IMR-90 (cell line): Measurements from ENCODE around the gene TEX264. TPM values are rescaled to one million over a fixed set of nuclear protein-coding genes. Genes with fewer than 3 reads are reported as not detected.

Source experiments
- ATAC-seq: fragments of 200-7000 bp; cut with Tn5 transposase; 2 replicates; pipeline ENCODE4 v1.9.1; 2020; ENCODE audit warnings: low read depth, mild to moderate bottlenecking, moderate library complexity
- BruUV-seq: library from RNA; stranded (reverse); fragments of 400-500 nt; replicated peaks from 2 replicates; lab custom pipeline; 2021; lab: Mats Ljungman, UMichigan
- CTCF ChIA-PET: fragments of 300-600 bp; formaldehyde crosslinking; extraction: SDS; loops from one replicate; lab custom pipeline; 2021; ENCODE audit warnings: antibody characterized with exemption; lab: Yijun Ruan, JAX
- POLR2A ChIA-PET: fragments of 300-600 bp; sonication (Branson Sonifier 250); formaldehyde crosslinking; loops from one replicate; lab custom pipeline; 2022; ENCODE audit warnings: antibody characterized with exemption; ENCODE audit not compliant: unreplicated experiment; lab: Charles Lee
- DNase-seq: peaks from one replicate; pipeline ENCODE4 v3.0.0; 2013
- H2AFZ ChIP-seq: replicated peaks from 2 replicates; pipeline ENCODE3; 2013; ENCODE audit warnings: low read length, mild to moderate bottlenecking; ENCODE audit not compliant: poor library complexity
- H2AK5ac ChIP-seq: 2 replicates; pipeline ENCODE4 v1.6.1; 2013; ENCODE audit warnings: low read depth, low read length, inconsistent platforms
- H2AK9ac ChIP-seq: replicated peaks from 2 replicates; pipeline ENCODE3; 2013; ENCODE audit warnings: mild to moderate bottlenecking, low read depth, low read length, moderate library complexity; ENCODE audit not compliant: poor library complexity
- H2BK120ac ChIP-seq: 2 replicates; pipeline ENCODE4 v1.6.1; 2013; ENCODE audit warnings: low read depth, low read length, inconsistent platforms
- H2BK15ac ChIP-seq: 3 replicates; pipeline ENCODE4 v1.6.1; 2013; ENCODE audit warnings: low read depth, low read length, inconsistent platforms
- H2BK20ac ChIP-seq: 2 replicates; pipeline ENCODE4 v1.6.1; 2013; ENCODE audit warnings: low read depth, mild to moderate bottlenecking, inconsistent platforms, low read length, moderate library complexity
- H2BK5ac ChIP-seq: 2 replicates; pipeline ENCODE4 v1.6.1; 2013; ENCODE audit warnings: mild to moderate bottlenecking, low read depth, low read length, inconsistent platforms; ENCODE audit not compliant: poor library complexity, severe bottlenecking
- H3K14ac ChIP-seq: replicated peaks from 2 replicates; pipeline ENCODE4 v1.6.1; 2013; ENCODE audit warnings: low read depth, low read length, inconsistent platforms
- H3K18ac ChIP-seq: 2 replicates; pipeline ENCODE4 v1.6.1; 2013; ENCODE audit warnings: low read depth, low read length, control low read depth
- H3K23ac ChIP-seq: 2 replicates; pipeline ENCODE4 v1.6.1; 2013; ENCODE audit warnings: low read depth, low read length, inconsistent platforms
- H3K27ac ChIP-seq: 2 replicates; pipeline ENCODE4 v1.5.1; 2013; ENCODE audit warnings: mild to moderate bottlenecking, control low read depth, low read length; ENCODE audit not compliant: insufficient read depth
- H3K27me3 ChIP-seq: 2 replicates; pipeline ENCODE4 v1.6.1; 2013; ENCODE audit warnings: low read length; ENCODE audit not compliant: control insufficient read depth, insufficient read depth
- H3K36me3 ChIP-seq: 2 replicates; pipeline ENCODE4 v1.6.1; 2013; ENCODE audit warnings: low read length, mixed read lengths; ENCODE audit not compliant: control insufficient read depth, insufficient read depth
- H3K4ac ChIP-seq: 2 replicates; pipeline ENCODE4 v1.6.1; 2013; ENCODE audit warnings: low read depth, low read length, inconsistent platforms
- H3K4me1 ChIP-seq: 2 replicates; pipeline ENCODE4 v1.6.1; 2013; ENCODE audit warnings: low read length, mixed read lengths; ENCODE audit not compliant: control insufficient read depth, insufficient read depth
- H3K4me2 ChIP-seq: 2 replicates; pipeline ENCODE4 v1.6.1; 2013; ENCODE audit warnings: low read depth, mild to moderate bottlenecking, control low read depth, low read length, moderate library complexity
- H3K4me3 ChIP-seq: 2 replicates; pipeline ENCODE4 v1.5.1; 2013; ENCODE audit warnings: low read depth, mild to moderate bottlenecking, control low read depth, low read length, moderate library complexity; ENCODE audit not compliant: insufficient read depth
- H3K56ac ChIP-seq: 2 replicates; pipeline ENCODE4 v1.6.1; 2013; ENCODE audit warnings: low read length, inconsistent platforms; ENCODE audit not compliant: insufficient read depth; ENCODE audit errors: extremely low read depth
- H3K79me1 ChIP-seq, 2 experiments: 2 replicates each; pipeline ENCODE4 v1.6.1; 2013; ENCODE audit warnings: low read length in 2 of 2, inconsistent platforms in 1 of 2, low read depth in 1 of 2
- H3K9ac ChIP-seq: 2 replicates; pipeline ENCODE4 v1.6.1; 2013; ENCODE audit warnings: low read depth, low read length, control low read depth
- H3K9me1 ChIP-seq: 2 replicates; pipeline ENCODE4 v1.6.1; 2013; ENCODE audit warnings: low read length, inconsistent platforms; ENCODE audit not compliant: insufficient read depth
- H3K9me3 ChIP-seq: 2 replicates; pipeline ENCODE4 v1.6.1; 2013; ENCODE audit warnings: low read length; ENCODE audit not compliant: control insufficient read depth, insufficient read depth
- H4K20me1 ChIP-seq: 2 replicates; pipeline ENCODE4 v1.6.1; 2013; ENCODE audit warnings: low read length, inconsistent platforms; ENCODE audit not compliant: insufficient read depth
- H4K5ac ChIP-seq: 2 replicates; pipeline ENCODE4 v1.6.1; 2013; ENCODE audit warnings: mild to moderate bottlenecking, low read depth, low read length, control low read depth
- H4K8ac ChIP-seq, 2 experiments: 2 replicates each; pipeline ENCODE4 v1.6.1; 2013; ENCODE audit warnings: low read depth in 2 of 2, low read length in 2 of 2, control low read depth in 1 of 2, inconsistent platforms in 1 of 2
- H4K91ac ChIP-seq: 2 replicates; pipeline ENCODE4 v1.6.1; 2013; ENCODE audit warnings: low read depth, low read length, inconsistent platforms; ENCODE audit not compliant: insufficient read depth
- BHLHE40 ChIP-seq: fragments of 150-350 bp; IDR thresholded peaks from 2 replicates; pipeline ENCODE4 v1.6.1; 2016; ENCODE audit warnings: mild to moderate bottlenecking, low read depth, low read length
- CEBPB ChIP-seq: IDR thresholded peaks from 2 replicates; pipeline ENCODE4 v1.6.1; 2012; ENCODE audit warnings: low read depth, low read length, improper control_type of control experiment
- ELK1 ChIP-seq: fragments of 150-350 bp; IDR thresholded peaks from 2 replicates; pipeline ENCODE4 v1.6.1; 2016; ENCODE audit warnings: low read depth, mild to moderate bottlenecking, low read length, moderate library complexity, borderline replicate concordance
- FOS ChIP-seq: fragments of 150-350 bp; IDR thresholded peaks from 2 replicates; pipeline ENCODE4 v1.6.1; 2016; ENCODE audit warnings: low read depth, low read length
- MAFK ChIP-seq: IDR thresholded peaks from 2 replicates; pipeline ENCODE4 v1.6.1; 2012; ENCODE audit warnings: low read depth, low read length, improper control_type of control experiment
- MXI1 ChIP-seq: IDR thresholded peaks from 2 replicates; pipeline ENCODE4 v1.6.1; 2012; ENCODE audit warnings: low read depth, mild to moderate bottlenecking, low read length, moderate library complexity, borderline replicate concordance
- NFE2L2 ChIP-seq: fragments of 150-350 bp; IDR thresholded peaks from 2 replicates; pipeline ENCODE4 v1.6.1; 2016; ENCODE audit warnings: low read depth, mild to moderate bottlenecking, low read length
- RAD21 ChIP-seq: IDR thresholded peaks from 2 replicates; pipeline ENCODE4 v1.6.1; 2012; ENCODE audit warnings: low read length, improper control_type of control experiment
- SMC3 ChIP-seq: fragments of 150-350 bp; IDR thresholded peaks from 2 replicates; pipeline ENCODE4 v1.6.1; 2016; ENCODE audit warnings: low read depth, mild to moderate bottlenecking, antibody characterized with exemption, low read length, moderate library complexity
- USF2 ChIP-seq: fragments of 150-350 bp; IDR thresholded peaks from 2 replicates; pipeline ENCODE4 v1.6.1; 2017; ENCODE audit warnings: mild to moderate bottlenecking, antibody characterized with exemption, low read length, low read depth
- whole genome bisulfite sequencing, 2 experiments: methylation state at CpG; one replicate each; pipeline versions ENCODE4 v1.1.5 to v1.1.7; 2013; ENCODE audit warnings: missing lambda C conversion rate in 2 of 2; ENCODE audit not compliant: insufficient read length in 1 of 2; ENCODE audit errors: extremely low coverage in 2 of 2; 5-methylcytosine and 5-hydroxymethylcytosine counted together
- dilution Hi-C: fragments of 300-500 bp; cut with HindIII; formaldehyde crosslinking; loops from one replicate; pipeline ENCODE4 v1.14.3; 2018; ENCODE audit warnings: low sequenced_read_pairs; ENCODE audit not compliant: unreplicated experiment
- in situ Hi-C: fragments of 300-500 bp; cut with MboI; formaldehyde crosslinking; loops from 3 replicates; pipeline ENCODE4 v1.14.3; 2019; ENCODE audit warnings: low sequenced_read_pairs, inconsistent platforms, mixed read lengths
- intact Hi-C: fragments of 100-400 bp; cut with micrococcal nuclease; formaldehyde crosslinking; loops from 2 replicates; pipeline ENCODE4 v1.10.0; 2022
- polyA plus RNA-seq, 3 experiments: library from polyadenylated mRNA; depleted of rRNA; stranded (reverse); fragments of >200 nt; gene quantifications; 2 replicates each; pipeline ENCODE4 v1.2.3, GENCODE V29; 2012; ENCODE audit warnings: low replicate concordance in 1 of 3
- total RNA-seq: library from RNA; depleted of rRNA; stranded (reverse); fragments of >200 nt; gene quantifications from 2 replicates; pipeline ENCODE4 v1.2.3, GENCODE V29; 2012

The TEX264 gene
- total and polyA plus RNA-seq, 2 of the 4 experiments (the other 2 are of a cell fraction): 30.3 to 45.0 TPM

- Histone ChIP-seq H3K36me3 (peaks cover 4% of the 10 kb centered on the region; the same call in 1 of the 2 replicates), H3K56ac (0 out of 2 replicates have a peak overlapping the region, but pooled peaks have one; percentile 19), H2AFZ (peak overlapping the region; percentile 93), H3K79me1 (peaks cover 0 to 58% of the 10 kb centered on the region in 2 experiments; a peak in 2 of 4 replicates), H3K23ac (peak overlapping the region; percentile 40; the same call in 1 of the 2 replicates), H2BK20ac (no peak overlapping the region), H4K20me1 (peaks cover 8% of the 10 kb centered on the region; the same call in 1 of the 2 replicates), H3K14ac (peak overlapping the region; percentile 34; the same call in 1 of the 2 replicates), H3K9ac (peak overlapping the region; percentile 82), H2BK5ac (peak overlapping the region; percentile 68), H3K4me3 (peak overlapping the region; percentile 87), H2BK15ac (no peak overlapping the region), H4K5ac (peak overlapping the region; percentile 54; the same call in 1 of the 2 replicates), H3K4me1 (peaks cover 12% of the 10 kb centered on the region), H3K18ac (no peak overlapping the region), H4K91ac (0 out of 2 replicates have a peak overlapping the region, but pooled peaks have one; percentile 48), H3K9me1 (peaks cover 12% of the 10 kb centered on the region), H3K27ac (peak overlapping the region; percentile 79), H3K4me2 (peak overlapping the region; percentile 88), H3K27me3 (no peaks in the 10 kb centered on the region), H2AK9ac (peak overlapping the region; percentile 87), H3K4ac (peak overlapping the region; percentile 44), H4K8ac (peak overlapping the region; percentile 82 to 84; a peak in 3 of 4 replicates), H3K9me3 (no peaks in the 10 kb centered on the region), H2AK5ac (peak overlapping the region; percentile 15; the same call in 1 of the 2 replicates), H2BK120ac (no peak overlapping the region)
- 3% methylated on average over 15 of the region's 40 CpGs; no CpG with 5 or more reads in 1 of the 2 experiments for WGBS, 2 experiments
- in situ Hi-C loops (no loop called here), intact Hi-C loops (loop anchor here (1.0 to 5.0 kb wide), 2 partner anchors 134 to 1105 kb away; partner anchors contain the start of genes C3orf18, HEMK1 and RAD54L2), dilution Hi-C loops (no loop called here)
- DNase-seq (peak; percentile 41), ATAC-seq (peak; percentile 63)
- CTCF ChIA-PET: interaction anchor here (0.7 kb wide), 1 partner anchor 11 kb away, joined by 4 read pairs; no protein-coding TSS in a partner anchor
- POLR2A ChIA-PET: no interaction called here
- no TSS peak for BruUV-seq
- TF ChIP-seq ELK1 (no peak), RAD21 (no peak), MAFK (no peak), NFE2L2 (no peak), FOS (no peak), CEBPB (no peak), SMC3 (no peak), USF2 (peak; percentile 7; the same call in 1 of the 2 replicates), BHLHE40 (peak; percentile 93), MXI1 (peak; percentile 77; the same call in 1 of the 2 replicates)
Observed at GRCh38 chr3:51671734-51672475, 853 bp downstream of the TEX264 start.
